ENCODE data around the gene FBXO17. TPM values are rescaled to one million over a fixed set of nuclear protein-coding genes. Genes with fewer than 3 reads are reported as not detected.

FBXO17 gene
- total RNA-seq, 1 experiment from 2014 or later: 16.8 TPM

DNA sequence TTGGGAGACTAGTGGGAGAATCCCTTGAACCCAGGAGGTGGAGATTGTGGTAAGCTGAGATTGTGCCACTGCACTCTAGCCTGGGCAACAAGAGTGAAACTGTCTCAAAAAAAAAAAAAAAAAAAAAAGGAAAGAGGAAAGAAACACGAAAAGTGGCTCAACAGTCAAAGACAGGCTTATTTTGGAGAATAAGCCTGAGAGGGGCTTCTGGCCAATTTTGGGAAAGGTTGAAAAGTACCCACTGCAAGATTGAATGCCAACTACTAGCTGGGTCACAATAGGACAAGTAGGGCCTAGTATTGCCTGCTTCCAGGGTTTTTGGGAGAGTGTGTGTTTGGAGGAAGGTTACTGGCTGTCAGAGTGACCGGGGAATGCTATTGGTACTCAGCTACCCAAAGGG lies 17.2 kb downstream of the FBXO17 start:
- Mint-ChIP-seq H3K36me3 (peaks cover 14% of the 10 kb centered on the region), H3K27me3 (ENCODE audit: low read depth) (no peaks in the 10 kb centered on the region; the same call in 1 of the 2 replicates), H3K27ac (no peak overlapping the region), H3K4me3 (no peak overlapping the region), H3K9me3 (peaks cover 6% of the 10 kb centered on the region; the same call in 1 of the 2 replicates), H3K4me1 (peaks cover 9% of the 10 kb centered on the region)
- ChIA-PET CTCF (no interaction called here), POLR2A (no interaction called here)
- ATAC-seq (no peak), DNase-seq (ENCODE audit: low spot score) (no peak)
- TF ChIP-seq E2F5 (CRISPR knock-in tag; IDR thresholded peaks at IDR 0.05): no peak
- TF ChIP-seq, protein P1, sequence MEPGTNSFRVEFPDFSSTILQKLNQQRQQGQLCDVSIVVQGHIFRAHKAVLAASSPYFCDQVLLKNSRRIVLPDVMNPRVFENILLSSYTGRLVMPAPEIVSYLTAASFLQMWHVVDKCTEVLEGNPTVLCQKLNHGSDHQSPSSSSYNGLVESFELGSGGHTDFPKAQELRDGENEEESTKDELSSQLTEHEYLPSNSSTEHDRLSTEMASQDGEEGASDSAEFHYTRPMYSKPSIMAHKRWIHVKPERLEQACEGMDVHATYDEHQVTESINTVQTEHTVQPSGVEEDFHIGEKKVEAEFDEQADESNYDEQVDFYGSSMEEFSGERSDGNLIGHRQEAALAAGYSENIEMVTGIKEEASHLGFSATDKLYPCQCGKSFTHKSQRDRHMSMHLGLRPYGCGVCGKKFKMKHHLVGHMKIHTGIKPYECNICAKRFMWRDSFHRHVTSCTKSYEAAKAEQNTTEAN (CRISPR knock-in tag; IDR thresholded peaks at IDR 0.05): no peak
- TF ChIP-seq TCF7 (CRISPR knock-in tag; IDR thresholded peaks at IDR 0.05; ENCODE audit: low read depth): no peak
- TF ChIP-seq ZNF512 (CRISPR knock-in tag; IDR thresholded peaks at IDR 0.05; ENCODE audit: borderline replicate concordance): no peak
- TF ChIP-seq, protein P2, sequence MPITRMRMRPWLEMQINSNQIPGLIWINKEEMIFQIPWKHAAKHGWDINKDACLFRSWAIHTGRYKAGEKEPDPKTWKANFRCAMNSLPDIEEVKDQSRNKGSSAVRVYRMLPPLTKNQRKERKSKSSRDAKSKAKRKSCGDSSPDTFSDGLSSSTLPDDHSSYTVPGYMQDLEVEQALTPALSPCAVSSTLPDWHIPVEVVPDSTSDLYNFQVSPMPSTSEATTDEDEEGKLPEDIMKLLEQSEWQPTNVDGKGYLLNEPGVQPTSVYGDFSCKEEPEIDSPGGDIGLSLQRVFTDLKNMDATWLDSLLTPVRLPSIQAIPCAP (CRISPR knock-in tag; IDR thresholded peaks at IDR 0.05): no peak
- TF ChIP-seq MYBL2 (CRISPR knock-in tag; IDR thresholded peaks at IDR 0.05): no peak
- no peak for TF ChIP-seq STAT6 (CRISPR knock-in tag; conservative IDR thresholded peaks at IDR 0.05; ENCODE audit: low read depth)
- no peak for TF ChIP-seq ZNF671 (CRISPR knock-in tag; IDR thresholded peaks at IDR 0.05)
- no peak for TF ChIP-seq AR (CRISPR knock-in tag; IDR thresholded peaks at IDR 0.05)
- no peak for TF ChIP-seq ZNF425 (CRISPR knock-in tag; conservative IDR thresholded peaks at IDR 0.05)
- no peak for TF ChIP-seq FOXP1 (CRISPR knock-in tag; IDR thresholded peaks at IDR 0.05; ENCODE audit: borderline replicate concordance)
- TF ChIP-seq, protein P3, sequence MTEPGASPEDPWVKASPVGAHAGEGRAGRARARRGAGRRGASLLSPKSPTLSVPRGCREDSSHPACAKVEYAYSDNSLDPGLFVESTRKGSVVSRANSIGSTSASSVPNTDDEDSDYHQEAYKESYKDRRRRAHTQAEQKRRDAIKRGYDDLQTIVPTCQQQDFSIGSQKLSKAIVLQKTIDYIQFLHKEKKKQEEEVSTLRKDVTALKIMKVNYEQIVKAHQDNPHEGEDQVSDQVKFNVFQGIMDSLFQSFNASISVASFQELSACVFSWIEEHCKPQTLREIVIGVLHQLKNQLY (CRISPR knock-in tag; IDR thresholded peaks at IDR 0.05): no peak
- no peak for TF ChIP-seq ZNF423 (CRISPR knock-in tag; IDR thresholded peaks at IDR 0.05)
- no peak for TF ChIP-seq ATF1 (CRISPR knock-in tag; IDR thresholded peaks at IDR 0.05)
- TF ChIP-seq CDX4 (CRISPR knock-in tag; IDR thresholded peaks at IDR 0.05; ENCODE audit: borderline replicate concordance): no peak

Measured in WTC11 (cell line).